ENCODE measurements around the gene CGRRF1. TPM values are rescaled to one million over a fixed set of nuclear protein-coding genes. Genes with fewer than 3 reads are reported as not detected.

CGRRF1 gene
- total RNA-seq, 1 donor from 2014 or later, result 19.7 TPM

GRCh38 chr14:54498579-54498978 is 11.1 kb upstream of the CGRRF1 start:
- FAIRE-seq (no peak), DNase-seq (ENCODE audit: low read depth) (no peak)
- Histone ChIP-seq H3K4me3 (ENCODE audit: low read depth, low read length) (no peak overlapping the region), H3K36me3 (ENCODE audit: control insufficient read depth, insufficient read depth, low read length) (no peaks in the 10 kb centered on the region), H3K27me3 (ENCODE audit: control insufficient read depth, insufficient read depth, low read length) (no peaks in the 10 kb centered on the region)
- no peak for TF ChIP-seq CTCF (IDR thresholded peaks at IDR 0.05; ENCODE audit: insufficient read depth, low read length, severe bottlenecking)

GRCh38 chr14:54500744-54501143 is 9.0 kb upstream of the CGRRF1 start:
- no peak overlapping the region for H3K4me3 ChIP-seq (ENCODE audit: low read depth, low read length)

GRCh38 chr14:54501480-54501879 is 8.2 kb upstream of the CGRRF1 start:
- Histone ChIP-seq H3K27me3 (ENCODE audit: control insufficient read depth, insufficient read depth, low read length) (no peaks in the 10 kb centered on the region), H3K4me3 (ENCODE audit: low read depth, low read length) (no peak overlapping the region), H3K36me3 (ENCODE audit: control insufficient read depth, insufficient read depth, low read length) (no peaks in the 10 kb centered on the region)
- TF ChIP-seq CTCF (IDR thresholded peaks at IDR 0.05; ENCODE audit: insufficient read depth, low read length, severe bottlenecking), result no peak
- no peak for DNase-seq (ENCODE audit: low read depth)
- peak; percentile 40 for FAIRE-seq

More at GRCh38 chr14:54500744-54501143, 9.0 kb upstream of the CGRRF1 start:
- TF ChIP-seq CTCF (IDR thresholded peaks at IDR 0.05; ENCODE audit: insufficient read depth, low read length, severe bottlenecking), result no peak
- no peak for FAIRE-seq
- H3K36me3 ChIP-seq (ENCODE audit: control insufficient read depth, insufficient read depth, low read length), result no peaks in the 10 kb centered on the region
- no peak for DNase-seq (ENCODE audit: low read depth)
- no peaks in the 10 kb centered on the region for H3K27me3 ChIP-seq (ENCODE audit: control insufficient read depth, insufficient read depth, low read length)

DNA sequence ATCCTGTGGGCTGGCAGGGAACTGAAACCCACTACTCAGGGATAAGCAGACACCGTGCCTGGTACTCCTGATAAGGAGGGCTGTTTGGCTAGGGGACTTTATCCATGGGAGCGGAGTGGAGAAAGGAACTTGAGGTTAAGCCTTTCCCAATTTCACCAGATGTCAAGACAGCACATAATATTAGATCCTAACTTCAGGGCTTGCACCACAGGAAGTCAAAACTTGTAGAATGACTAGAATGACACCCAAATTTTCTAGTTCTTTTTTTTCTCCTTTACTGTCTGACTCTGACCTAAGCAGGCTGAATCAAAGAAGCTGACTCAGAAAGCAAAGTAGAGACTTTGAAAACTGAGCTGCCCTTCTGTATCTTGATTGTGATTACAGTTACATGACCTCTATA is 7.1 kb upstream of the CGRRF1 start:
- Histone ChIP-seq H3K36me3 (ENCODE audit: control insufficient read depth, insufficient read depth, low read length) (no peaks in the 10 kb centered on the region), H3K27me3 (ENCODE audit: control insufficient read depth, insufficient read depth, low read length) (no peaks in the 10 kb centered on the region), H3K4me3 (ENCODE audit: low read depth, low read length) (no peak overlapping the region)
- FAIRE-seq (no peak), DNase-seq (ENCODE audit: low read depth) (no peak)
- TF ChIP-seq CTCF (IDR thresholded peaks at IDR 0.05; ENCODE audit: insufficient read depth, low read length, severe bottlenecking), result no peak

- H3K4me3 ChIP-seq (ENCODE audit: low read depth, low read length), result no peak overlapping the region
- DNase-seq (ENCODE audit: low read depth) (peak; percentile 36), FAIRE-seq (peak; percentile 13)
- H3K27me3 ChIP-seq (ENCODE audit: control insufficient read depth, insufficient read depth, low read length), result no peaks in the 10 kb centered on the region
- no peaks in the 10 kb centered on the region for H3K36me3 ChIP-seq (ENCODE audit: control insufficient read depth, insufficient read depth, low read length)
- peak; percentile 59 for TF ChIP-seq CTCF (IDR thresholded peaks at IDR 0.05; ENCODE audit: insufficient read depth, low read length, severe bottlenecking)
These were observed 6.2 kb upstream of the CGRRF1 start for GRCh38 chr14:54503486-54503885.

- DNase-seq (ENCODE audit: low read depth) (no peak), FAIRE-seq (no peak)
- H3K27me3 ChIP-seq (ENCODE audit: control insufficient read depth, insufficient read depth, low read length), result no peaks in the 10 kb centered on the region
- no peak overlapping the region for H3K4me3 ChIP-seq (ENCODE audit: low read depth, low read length)
- TF ChIP-seq CTCF (IDR thresholded peaks at IDR 0.05; ENCODE audit: insufficient read depth, low read length, severe bottlenecking), result no peak
- H3K36me3 ChIP-seq (ENCODE audit: control insufficient read depth, insufficient read depth, low read length), result no peaks in the 10 kb centered on the region
These were observed 2.7 kb downstream of the CGRRF1 start for GRCh38 chr14:54512393-54512792.

All from bronchial epithelial cell (primary cell).